Upper lobe of left lung (tissue), 4 donors: ENCODE measurements around the gene IQSEC1.

Source experiments
- CTCF ChIP-seq, 6 experiments: fragments of 450-650 bp in 4 of 6; fragments of 200-600 bp in 2 of 6; sonication (generic) in 2 of 6; IDR thresholded peaks; one replicate each; pipeline ENCODE4 v1.5.1; 2016 to 2019; ENCODE audit warnings: antibody characterized with exemption in 6 of 6
- EP300 ChIP-seq, 4 donors: sonication (generic); formaldehyde crosslinking; IDR thresholded peaks; one replicate each; pipeline ENCODE4 v1.5.1; 2017; ENCODE audit warnings: antibody characterized with exemption in 4 of 4, control low read depth in 2 of 4
- POLR2A ChIP-seq, 4 donors: fragments of 450-650 bp; IDR thresholded peaks; one replicate each; pipeline ENCODE4 v1.5.1; 2016 to 2017; ENCODE audit warnings: antibody characterized with exemption in 4 of 4, mild to moderate bottlenecking in 2 of 4

- TF ChIP-seq CTCF (IDR thresholded peaks at IDR 0.05) (no peak), POLR2A (IDR thresholded peaks at IDR 0.05) (no peak), EP300 (IDR thresholded peaks at IDR 0.05) (no peak)
These were observed 113.8 kb downstream of the IQSEC1 start for GRCh38 chr3:12959410-12959809.
